ENCODE data around the gene SLC40A1.

SLC40A1 gene

DNA sequence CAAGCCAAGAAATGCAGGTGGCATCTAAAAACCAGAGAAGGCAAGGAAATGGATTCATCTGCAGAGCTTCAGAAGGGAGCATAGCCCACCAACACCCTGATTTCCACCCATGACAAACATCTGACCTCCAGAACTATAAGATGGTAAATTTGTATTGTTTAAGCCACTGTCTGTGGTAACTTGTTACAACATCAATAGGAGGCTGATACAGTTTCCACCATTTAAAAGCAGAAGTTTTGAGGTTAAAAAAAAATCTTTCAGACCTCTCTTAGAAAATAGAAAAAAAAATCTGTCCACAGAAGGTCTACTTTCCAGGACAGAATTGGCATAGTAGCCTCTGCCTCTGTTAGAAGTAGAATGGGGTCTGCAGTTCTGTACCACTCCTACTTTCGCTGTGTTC, 37.2 kb downstream of the SLC40A1 start:
- TF ChIP-seq, protein P1, sequence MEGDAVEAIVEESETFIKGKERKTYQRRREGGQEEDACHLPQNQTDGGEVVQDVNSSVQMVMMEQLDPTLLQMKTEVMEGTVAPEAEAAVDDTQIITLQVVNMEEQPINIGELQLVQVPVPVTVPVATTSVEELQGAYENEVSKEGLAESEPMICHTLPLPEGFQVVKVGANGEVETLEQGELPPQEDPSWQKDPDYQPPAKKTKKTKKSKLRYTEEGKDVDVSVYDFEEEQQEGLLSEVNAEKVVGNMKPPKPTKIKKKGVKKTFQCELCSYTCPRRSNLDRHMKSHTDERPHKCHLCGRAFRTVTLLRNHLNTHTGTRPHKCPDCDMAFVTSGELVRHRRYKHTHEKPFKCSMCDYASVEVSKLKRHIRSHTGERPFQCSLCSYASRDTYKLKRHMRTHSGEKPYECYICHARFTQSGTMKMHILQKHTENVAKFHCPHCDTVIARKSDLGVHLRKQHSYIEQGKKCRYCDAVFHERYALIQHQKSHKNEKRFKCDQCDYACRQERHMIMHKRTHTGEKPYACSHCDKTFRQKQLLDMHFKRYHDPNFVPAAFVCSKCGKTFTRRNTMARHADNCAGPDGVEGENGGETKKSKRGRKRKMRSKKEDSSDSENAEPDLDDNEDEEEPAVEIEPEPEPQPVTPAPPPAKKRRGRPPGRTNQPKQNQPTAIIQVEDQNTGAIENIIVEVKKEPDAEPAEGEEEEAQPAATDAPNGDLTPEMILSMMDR (conservative IDR thresholded peaks at IDR 0.05; ENCODE audit: low read depth, low read length): no peak
- H3K4me3 ChIP-seq (ENCODE audit: low read length): no peak overlapping the region
- no peak for DNase-seq (ENCODE audit: low read depth)

DNA sequence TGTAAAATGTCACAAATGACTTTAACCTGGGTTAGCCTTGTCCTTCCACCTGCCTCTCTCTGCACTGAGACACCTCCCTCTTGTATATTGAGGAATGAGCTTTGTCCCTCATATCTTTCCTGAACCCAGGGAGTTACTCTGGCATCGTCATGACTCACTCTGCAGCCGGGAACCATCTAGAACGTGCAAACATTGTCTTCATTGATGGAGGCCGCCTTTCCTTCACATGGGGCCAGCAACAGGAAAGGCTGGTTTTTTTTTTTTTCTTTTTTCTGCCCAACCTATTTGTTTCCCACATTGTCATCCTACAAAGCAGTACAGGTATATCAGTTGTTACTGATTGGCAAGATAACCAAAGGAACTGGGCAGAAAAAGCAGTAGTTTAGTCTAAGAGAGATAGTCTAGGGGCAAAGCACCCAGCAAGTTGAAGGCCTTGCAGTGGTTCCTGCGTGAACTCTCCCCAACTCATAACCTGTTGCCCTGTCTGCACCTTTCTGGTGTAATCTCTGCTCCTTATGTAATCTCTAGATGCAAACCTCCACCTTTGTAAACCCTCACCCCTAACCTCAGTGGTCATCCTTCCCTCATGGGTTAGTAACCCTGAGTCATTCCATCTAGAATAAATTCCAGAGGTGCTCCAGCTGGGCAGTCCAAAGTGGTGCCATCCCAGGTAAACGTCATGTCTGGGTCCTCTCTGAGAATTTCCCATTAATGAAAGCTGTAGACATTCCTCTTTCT, 38.3 kb downstream of the SLC40A1 start:
- no peak overlapping the region for H3K4me3 ChIP-seq (ENCODE audit: low read length)
- TF ChIP-seq, protein P1 (conservative IDR thresholded peaks at IDR 0.05; ENCODE audit: low read depth, low read length): no peak
- no peak for DNase-seq (ENCODE audit: low read depth)

DNA sequence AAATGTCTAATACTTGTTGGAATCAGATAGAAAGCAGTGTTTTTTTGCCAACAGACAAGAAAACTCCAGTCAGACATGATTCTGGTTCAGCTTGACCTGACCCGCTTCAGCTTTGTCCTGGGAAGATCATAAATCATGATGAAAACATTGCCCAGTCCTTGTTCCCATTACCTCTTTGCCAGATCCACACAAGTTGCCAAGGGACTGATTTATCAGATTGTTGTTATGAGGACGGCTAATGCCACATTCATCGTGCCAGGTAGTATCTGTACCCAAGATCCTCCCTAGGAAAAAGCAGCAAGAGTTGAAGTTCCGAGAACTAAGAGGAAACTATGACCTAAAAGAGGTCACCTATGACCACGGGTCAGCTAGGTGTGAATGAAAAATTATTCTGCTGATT, 39.0 kb downstream of the SLC40A1 start:
- H3K4me3 ChIP-seq (ENCODE audit: low read length): no peak overlapping the region
- TF ChIP-seq, protein P1 (conservative IDR thresholded peaks at IDR 0.05; ENCODE audit: low read depth, low read length): no peak
- no peak for DNase-seq (ENCODE audit: low read depth)

DNA sequence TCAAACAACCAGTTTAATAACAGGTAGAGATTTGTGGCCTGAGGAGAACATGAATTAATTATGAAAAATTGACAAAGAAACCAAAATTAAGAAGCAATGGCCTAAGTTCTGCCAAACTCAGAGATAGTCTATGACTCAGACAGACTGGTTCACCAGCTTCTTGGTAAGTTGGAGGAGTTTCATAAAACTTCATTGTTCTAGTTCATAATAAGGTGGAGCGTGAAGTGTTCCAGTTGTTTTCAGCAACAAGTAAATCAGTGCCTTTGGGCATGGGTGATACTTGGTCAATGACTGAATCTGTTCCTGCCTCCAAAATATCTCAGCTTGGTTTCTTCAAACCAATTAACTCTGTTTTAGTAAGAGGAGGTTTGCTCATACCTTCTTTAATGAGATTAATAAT, 40.0 kb downstream of the SLC40A1 start:
- TF ChIP-seq, protein P1 (conservative IDR thresholded peaks at IDR 0.05; ENCODE audit: low read depth, low read length): no peak
- H3K4me3 ChIP-seq (ENCODE audit: low read length): no peak overlapping the region
- no peak for DNase-seq (ENCODE audit: low read depth)

DNA sequence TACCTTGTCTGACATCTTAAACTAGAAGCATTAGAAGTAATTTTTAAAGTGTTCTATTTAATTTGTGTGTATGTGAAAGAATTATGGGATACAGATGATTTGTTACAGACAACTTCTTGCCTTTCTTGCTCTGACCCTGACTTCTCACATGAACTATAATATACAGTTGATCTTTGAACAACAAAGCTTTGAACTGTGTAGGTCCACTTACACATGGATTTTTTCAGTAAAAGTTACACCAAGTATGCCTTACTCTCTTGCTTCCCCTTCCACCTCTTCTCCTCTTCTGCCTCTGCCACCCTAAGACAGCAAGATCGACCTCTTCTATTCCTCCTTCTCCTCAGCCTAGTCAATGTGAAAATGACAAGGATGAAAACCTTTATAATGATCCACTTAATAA, 42.2 kb downstream of the SLC40A1 start:
- TF ChIP-seq, protein P1 (conservative IDR thresholded peaks at IDR 0.05; ENCODE audit: low read depth, low read length): no peak
- DNase-seq (ENCODE audit: low read depth): no peak
- no peak overlapping the region for H3K4me3 ChIP-seq (ENCODE audit: low read length)

DNA sequence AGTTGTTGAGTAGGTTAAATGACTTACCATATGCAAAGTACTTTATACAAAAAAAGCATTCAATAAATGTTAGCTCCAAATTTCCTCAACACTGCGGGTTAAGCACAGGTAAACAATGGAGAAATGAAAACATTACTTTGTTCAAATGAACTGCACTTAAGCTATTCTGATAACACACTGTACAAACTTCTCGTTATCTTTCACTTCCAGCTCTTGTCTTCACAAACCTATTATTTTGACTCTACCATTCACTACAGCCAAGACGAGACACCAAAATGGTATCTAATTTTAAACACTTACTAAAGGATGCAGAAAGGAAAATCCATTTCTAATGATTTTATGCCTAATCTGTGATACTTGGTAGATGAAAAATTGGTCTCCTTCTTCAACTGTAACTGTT, 43.8 kb downstream of the SLC40A1 start:
- no peak overlapping the region for H3K4me3 ChIP-seq (ENCODE audit: low read length)
- DNase-seq (ENCODE audit: low read depth): no peak
- TF ChIP-seq, protein P1 (conservative IDR thresholded peaks at IDR 0.05; ENCODE audit: low read depth, low read length): no peak

Data from retinal pigment epithelial cell (primary cell).